NCI-H524 treated with DMSO at 0.1 percent for 48 hours (cell line): ENCODE data around the gene CYP2E1.
"Not testable (repeated sequence)": the region's sequence is repeated elsewhere in the genome, so short reads cannot be mapped to it uniquely, and the experiment has no call there.

Experiments
- DNase-seq: peaks from one replicate; lab custom pipeline; 2025; lab: John Stamatoyannopoulos, UW

The CYP2E1 gene

DNA sequence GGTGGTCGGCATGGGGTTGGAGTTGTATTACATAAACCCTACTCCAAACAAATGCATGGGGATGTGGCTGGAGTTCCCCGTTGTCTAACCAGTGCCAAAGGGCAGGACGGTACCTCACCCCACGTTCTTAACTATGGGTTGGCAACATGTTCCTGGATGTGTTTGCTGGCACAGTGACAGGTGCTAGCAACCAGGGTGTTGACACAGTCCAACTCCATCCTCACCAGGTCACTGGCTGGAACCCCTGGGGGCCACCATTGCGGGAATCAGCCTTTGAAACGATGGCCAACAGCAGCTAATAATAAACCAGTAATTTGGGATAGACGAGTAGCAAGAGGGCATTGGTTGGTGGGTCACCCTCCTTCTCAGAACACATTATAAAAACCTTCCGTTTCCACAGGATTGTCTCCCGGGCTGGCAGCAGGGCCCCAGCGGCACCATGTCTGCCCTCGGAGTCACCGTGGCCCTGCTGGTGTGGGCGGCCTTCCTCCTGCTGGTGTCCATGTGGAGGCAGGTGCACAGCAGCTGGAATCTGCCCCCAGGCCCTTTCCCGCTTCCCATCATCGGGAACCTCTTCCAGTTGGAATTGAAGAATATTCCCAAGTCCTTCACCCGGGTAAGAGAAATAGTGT is at the start of gene CYP2E1:
TSS of gene CYP2E1 (plus strand) at position 407 of the 632 bp plus-strand sequence. CDS start at position 440, 33 bp downstream.
- no peak for DNase-seq

- DNase-seq = no peak
Measured at GRCh38 chr10:133481086-133481643, 46.0 kb upstream of the CYP2E1 start.

DNA sequence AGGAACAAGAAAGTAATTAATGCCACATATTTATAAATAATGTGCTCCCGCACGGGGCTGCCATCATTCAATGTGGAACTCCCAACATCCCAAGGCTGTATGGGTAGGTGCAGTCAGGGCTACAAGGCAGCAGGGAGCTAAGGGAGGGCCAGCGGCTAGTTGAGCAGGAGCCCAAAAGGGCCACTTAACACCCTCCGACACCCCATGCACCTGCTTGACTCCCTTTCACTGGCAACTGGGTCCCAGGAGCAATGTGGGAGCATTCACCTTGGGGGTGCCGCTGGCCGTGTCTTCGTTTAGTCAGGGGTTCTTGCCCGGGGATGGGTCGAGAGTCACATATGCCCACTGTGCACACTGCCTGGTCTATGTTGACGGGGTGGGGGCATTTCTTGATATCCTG is 45.5 kb upstream of the CYP2E1 start:
- DNase-seq = no peak

- DNase-seq = no peak
Measured at GRCh38 chr10:133484818-133485217, 42.3 kb upstream of the CYP2E1 start.

- no peak for DNase-seq
Measured at GRCh38 chr10:133487085-133487484, 40.1 kb upstream of the CYP2E1 start.

GRCh38 chr10:133488354-133488753 is 38.8 kb upstream of the CYP2E1 start:
- no peak for DNase-seq

DNA sequence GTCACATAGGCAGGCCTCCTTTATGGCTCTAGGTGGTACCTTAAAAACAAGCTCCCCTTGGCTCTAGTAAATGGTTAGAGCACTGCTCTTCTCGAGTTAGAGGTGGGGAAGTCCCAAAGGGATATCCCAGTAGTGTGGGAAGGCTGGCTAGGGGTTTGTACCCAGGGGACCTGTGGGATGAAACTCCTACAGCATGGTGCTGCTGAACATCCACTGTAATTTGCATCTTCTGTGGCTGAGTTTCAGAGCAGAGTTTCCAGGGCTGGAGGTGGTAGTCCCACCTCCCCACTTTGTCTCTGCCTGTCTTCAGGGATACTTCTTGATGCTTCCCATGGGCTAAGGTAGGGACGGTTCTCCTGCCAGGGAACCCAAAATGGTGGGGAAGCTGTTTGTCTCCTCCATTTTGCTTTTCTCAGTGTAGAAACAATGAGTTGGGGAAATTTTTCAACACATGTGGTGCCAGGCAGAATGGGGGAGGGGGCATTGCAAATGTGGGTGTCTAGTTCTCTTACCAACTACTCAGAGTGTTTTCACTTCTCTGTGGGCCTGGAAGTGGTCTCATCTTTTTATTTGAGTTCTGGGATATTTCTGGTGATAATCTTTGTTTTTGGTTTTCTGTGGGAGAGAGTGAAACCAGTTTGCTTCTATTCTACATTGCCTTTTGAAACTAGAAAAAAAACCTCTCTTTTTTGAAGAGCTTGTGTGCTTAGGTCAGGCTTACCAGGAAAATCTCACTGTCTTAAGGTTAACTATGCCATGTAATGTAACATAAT is 37.2 kb upstream of the CYP2E1 start:
- no peak for DNase-seq

- DNase-seq = not testable (repeated sequence)
Measured at GRCh38 chr10:133493562-133493961, 33.6 kb upstream of the CYP2E1 start.

DNA sequence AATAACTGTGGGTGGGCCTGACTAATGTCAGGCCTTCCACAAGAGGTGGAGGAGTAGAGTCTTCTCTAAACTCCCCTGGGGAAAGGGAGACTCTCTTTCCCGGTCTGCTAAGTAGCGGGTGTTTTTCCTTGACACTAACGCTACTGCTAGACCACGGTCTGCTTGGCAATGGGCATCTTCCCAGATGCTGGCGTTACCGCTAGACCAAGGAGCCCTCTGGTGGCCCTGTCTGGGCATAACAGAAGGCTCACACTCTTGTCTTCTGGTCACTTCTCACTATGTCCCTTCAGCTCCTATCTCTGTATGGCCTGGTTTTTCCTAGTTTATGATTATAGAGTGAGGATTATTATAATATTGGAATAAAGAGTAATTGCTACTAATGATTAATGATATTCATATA is 29.8 kb upstream of the CYP2E1 start:
- not testable (repeated sequence) for DNase-seq

- not testable (repeated sequence) for DNase-seq
Measured at GRCh38 chr10:133499176-133499575, 28.0 kb upstream of the CYP2E1 start.

- not testable (repeated sequence) for DNase-seq
Measured at GRCh38 chr10:133500897-133501296, 26.3 kb upstream of the CYP2E1 start.

GRCh38 chr10:133509700-133510099 is 17.5 kb upstream of the CYP2E1 start:
- no peak for DNase-seq

DNA sequence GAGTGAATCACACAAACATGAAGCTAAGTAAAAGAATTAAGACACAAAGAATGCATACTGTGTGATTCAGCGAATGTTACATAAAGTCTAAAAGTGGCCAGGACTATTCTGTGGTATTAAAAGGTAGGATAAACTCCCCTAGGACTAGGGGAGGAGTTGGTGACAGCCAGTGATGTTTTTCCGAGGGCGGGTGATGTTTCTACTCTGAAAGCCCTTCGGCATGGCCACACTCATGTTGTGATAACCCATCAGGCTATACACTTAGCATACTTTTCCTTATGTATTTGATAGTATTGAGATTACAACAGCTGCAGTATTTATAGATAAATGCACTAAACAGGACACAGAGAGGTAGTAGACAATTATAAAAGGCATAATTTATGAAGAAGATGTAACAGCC is 15.8 kb upstream of the CYP2E1 start:
- no peak for DNase-seq

DNA sequence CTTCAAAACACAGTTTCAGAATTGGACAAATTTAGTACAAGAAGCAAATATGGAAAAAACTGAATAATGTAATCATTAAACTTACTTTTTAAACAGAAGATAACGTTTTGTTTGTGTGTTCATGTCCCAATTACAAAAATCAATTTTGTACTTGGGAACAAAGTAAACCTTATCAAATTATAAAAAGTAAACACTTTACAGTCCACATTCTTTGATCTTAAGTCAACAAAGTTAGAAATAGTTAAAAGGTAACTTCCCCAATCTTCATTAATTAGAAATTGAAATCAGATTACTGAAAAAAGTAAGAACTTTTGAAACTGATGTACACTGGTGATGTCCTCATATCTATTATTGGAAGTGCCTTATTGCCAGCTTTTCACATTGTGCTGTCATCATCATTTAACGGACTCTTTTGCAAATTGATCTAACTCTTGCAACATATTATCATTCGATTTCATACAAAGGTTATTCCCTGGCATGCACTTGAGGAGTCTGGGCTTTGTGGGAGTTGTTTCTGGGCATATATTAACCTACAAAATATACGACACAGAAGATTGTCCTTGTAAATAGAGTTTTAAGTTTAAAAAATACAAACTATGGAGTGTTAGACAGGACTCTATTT is 15.1 kb upstream of the CYP2E1 start:
- no peak for DNase-seq

DNA sequence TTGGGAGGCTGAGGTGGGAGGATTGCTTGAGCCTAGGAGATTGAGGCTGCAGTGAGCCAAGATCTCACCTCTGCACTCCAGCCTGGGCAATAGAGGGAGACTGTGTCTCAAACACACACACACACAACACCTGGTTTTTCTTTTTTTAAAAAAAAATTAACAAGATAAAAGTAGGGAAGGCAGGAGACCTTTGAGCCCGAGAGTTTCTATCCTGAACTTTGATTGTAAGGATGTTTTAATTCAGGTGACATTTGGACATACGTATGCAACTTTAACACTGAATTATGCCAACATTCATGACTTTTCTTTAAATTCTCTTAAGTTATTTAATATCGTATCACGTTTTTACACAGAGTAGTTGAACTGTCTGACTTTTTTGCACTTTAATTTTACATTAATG is 11.7 kb upstream of the CYP2E1 start:
- no peak for DNase-seq

DNA sequence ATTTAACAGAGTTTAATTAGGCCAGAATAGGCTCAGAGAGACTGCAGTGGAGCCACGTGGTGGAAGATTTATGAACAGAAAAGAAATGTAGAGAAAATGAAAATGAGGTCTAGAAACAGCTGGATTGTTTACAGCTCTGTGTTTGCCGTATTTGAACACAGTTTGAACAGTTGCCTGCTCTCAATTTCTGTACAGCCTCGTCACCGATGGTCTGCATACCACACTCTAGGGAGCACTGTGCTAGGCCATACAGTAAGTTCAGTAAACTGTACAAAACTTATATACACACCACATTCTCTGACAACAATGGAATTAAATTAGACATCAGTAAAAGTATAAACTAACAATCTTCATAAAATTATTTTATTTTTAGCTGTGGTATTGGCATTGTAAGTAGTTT is 11.1 kb upstream of the CYP2E1 start:
- no peak for DNase-seq

- not testable (repeated sequence) for DNase-seq
Measured at GRCh38 chr10:133518517-133518916, 8.6 kb upstream of the CYP2E1 start.

GRCh38 chr10:133520193-133520738 is 6.9 kb upstream of the CYP2E1 start:
- no peak for DNase-seq

DNA sequence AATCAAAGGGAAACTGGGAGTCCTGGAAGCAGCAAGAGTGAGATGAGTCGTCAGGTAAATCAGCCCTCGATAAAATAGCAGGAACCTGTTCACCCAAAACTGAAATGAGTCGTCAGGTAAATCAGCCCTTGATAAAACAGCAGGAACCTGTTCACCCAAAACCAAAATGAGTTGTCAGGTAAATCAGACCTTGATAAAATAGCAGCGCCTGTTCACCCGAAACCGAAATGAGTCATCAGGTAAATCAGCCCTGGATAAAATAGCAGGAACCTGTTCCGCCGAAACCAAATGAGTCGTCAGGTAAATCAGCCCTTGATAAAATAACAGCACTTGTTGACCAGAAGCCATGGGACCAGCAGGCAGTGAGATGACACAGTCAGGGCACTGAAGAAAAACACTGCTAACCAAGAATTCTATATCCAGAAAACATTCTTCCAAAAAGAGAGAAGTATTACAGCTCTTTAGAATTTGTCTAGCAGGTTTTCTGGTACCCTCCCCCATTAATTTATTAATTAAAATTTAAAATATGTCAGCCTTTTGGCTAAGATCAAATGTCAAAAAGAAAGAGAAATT is 3.4 kb upstream of the CYP2E1 start:
- no peak for DNase-seq

DNA sequence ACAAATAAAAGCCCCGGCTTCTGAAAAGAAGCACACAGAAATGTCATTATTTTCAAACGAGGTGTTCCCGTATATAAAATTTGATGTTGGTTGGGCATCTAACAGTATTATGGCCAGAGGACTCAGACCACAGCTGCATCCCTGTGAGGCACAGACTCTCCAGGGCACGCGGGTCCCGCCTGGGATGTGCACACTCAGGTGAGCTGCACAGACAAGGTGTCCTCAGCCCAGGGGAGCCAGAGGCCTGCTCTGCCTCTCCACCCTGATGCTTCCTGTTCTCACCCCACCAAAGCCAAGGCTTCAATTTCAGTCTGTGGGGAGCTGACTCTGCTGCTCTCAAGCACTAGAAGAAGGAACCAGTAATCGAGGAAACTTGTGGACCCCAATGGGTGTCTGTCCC is 1.7 kb upstream of the CYP2E1 start:
- no peak for DNase-seq

DNA sequence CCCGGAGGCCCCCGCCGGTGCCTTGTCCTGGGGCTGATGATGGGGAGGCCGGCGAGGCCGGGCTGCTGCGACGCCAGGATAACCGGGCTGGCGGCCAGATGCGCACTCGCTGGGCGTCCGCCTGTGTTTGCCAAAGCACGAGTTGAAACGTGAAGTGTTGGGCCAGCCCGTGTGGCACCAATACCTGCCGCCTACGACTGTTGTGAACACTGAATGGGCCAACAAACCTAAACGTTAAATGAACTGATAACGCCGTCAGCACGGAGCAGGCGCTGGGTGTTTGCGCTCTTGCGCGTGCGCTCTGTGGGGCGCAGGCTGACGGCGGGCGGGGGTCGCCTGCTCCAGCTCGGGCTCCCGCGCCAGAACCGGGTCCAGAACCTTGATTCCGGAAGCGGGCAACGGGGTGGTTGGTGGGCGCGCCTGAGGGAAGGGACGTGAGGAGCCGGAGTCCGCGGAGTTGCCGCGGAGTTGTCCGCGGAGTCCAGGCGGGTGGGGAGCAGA is 658 bp downstream of the CYP2E1 start:
- no peak for DNase-seq

DNA sequence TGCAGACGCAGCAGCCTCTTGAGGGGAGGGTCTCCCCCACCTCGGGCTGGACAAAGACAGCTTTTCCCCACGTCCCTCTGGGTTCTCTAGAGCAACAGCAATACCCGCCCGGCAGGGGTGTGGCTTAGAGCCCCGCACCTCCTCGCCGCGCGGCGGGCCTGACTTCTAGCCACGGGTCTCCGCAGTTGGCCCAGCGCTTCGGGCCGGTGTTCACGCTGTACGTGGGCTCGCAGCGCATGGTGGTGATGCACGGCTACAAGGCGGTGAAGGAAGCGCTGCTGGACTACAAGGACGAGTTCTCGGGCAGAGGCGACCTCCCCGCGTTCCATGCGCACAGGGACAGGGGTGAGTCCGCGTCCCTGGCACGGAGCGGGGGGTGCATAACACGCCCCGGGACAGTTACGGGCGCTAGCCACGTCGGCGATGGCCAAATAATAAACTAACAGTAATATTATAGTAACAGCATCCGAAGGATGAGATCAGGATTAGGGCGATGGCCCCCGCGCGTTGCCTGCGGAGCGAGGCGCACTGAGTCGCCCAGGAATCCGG is 1.2 kb downstream of the CYP2E1 start:
- no peak for DNase-seq
